Hepatocyte (in vitro differentiated cells): ENCODE measurements around the gene ANO6. TPM values are rescaled to one million over a fixed set of nuclear protein-coding genes. Genes with fewer than 3 reads are reported as not detected.

Experiments used
- DNase-seq: peaks from one replicate; pipeline ENCODE4 v3.0.0-alpha.2; 2016; ENCODE audit warnings: low spot score
- H2AFZ ChIP-seq: fragments of 200-600 bp; sonication (generic); 2 replicates; pipeline ENCODE4 v1.6.0; 2016; ENCODE audit warnings: antibody characterized with exemption, mild to moderate bottlenecking
- H3K27ac ChIP-seq: fragments of 200-600 bp; sonication (generic); 2 replicates; pipeline ENCODE4 v1.5.1; 2016; ENCODE audit warnings: mild to moderate bottlenecking
- H3K27me3 ChIP-seq: fragments of 200-600 bp; sonication (generic); 2 replicates; pipeline ENCODE4 v1.6.1; 2016
- H3K36me3 ChIP-seq: fragments of 200-600 bp; sonication (generic); replicated peaks from 2 replicates; pipeline ENCODE4 v1.5.1; 2016; ENCODE audit warnings: low read depth; ENCODE audit not compliant: insufficient read depth
- H3K4me1 ChIP-seq: fragments of 200-600 bp; sonication (generic); 2 replicates; pipeline ENCODE4 v1.5.1; 2016; ENCODE audit warnings: mild to moderate bottlenecking, moderate library complexity; ENCODE audit not compliant: insufficient read depth
- H3K4me2 ChIP-seq: fragments of 200-600 bp; sonication (generic); 2 replicates; pipeline ENCODE4 v1.6.0; 2016
- H3K4me3 ChIP-seq: fragments of 200-600 bp; sonication (generic); 2 replicates; pipeline ENCODE4 v1.5.1; 2016; ENCODE audit warnings: mild to moderate bottlenecking
- H3K79me2 ChIP-seq: fragments of 200-600 bp; sonication (generic); 2 replicates; pipeline ENCODE4 v1.6.0; 2017; ENCODE audit warnings: mild to moderate bottlenecking
- H3K9me2 ChIP-seq: fragments of 200-600 bp; sonication (generic); replicated peaks from 2 replicates; pipeline ENCODE4 v1.6.0; 2017; ENCODE audit warnings: mild to moderate bottlenecking; ENCODE audit not compliant: insufficient read depth
- H3K9me3 ChIP-seq: fragments of 200-600 bp; sonication (generic); 2 replicates; pipeline ENCODE4 v1.5.1; 2016; ENCODE audit warnings: low read depth, mild to moderate bottlenecking
- H4K20me1 ChIP-seq: fragments of 200-600 bp; sonication (generic); 2 replicates; pipeline ENCODE4 v1.6.0; 2016; ENCODE audit warnings: mild to moderate bottlenecking; ENCODE audit not compliant: insufficient read depth, poor library complexity, severe bottlenecking
- CTCF ChIP-seq: fragments of 200-600 bp; sonication (generic); IDR thresholded peaks from 2 replicates; pipeline ENCODE4 v1.5.1; 2016; ENCODE audit warnings: antibody characterized with exemption, mild to moderate bottlenecking; ENCODE audit not compliant: poor library complexity
- EZH2 ChIP-seq: fragments of 200-600 bp; sonication (generic); IDR thresholded peaks from 2 replicates; pipeline ENCODE4 v1.6.1; 2016; ENCODE audit warnings: antibody characterized with exemption, mild to moderate bottlenecking, borderline replicate concordance
- EZH2phosphoT487 ChIP-seq: fragments of 200-600 bp; sonication (generic); IDR thresholded peaks from one replicate; pipeline ENCODE4 v1.6.1; 2018; ENCODE audit warnings: antibody characterized with exemption, mild to moderate bottlenecking, low read depth, moderate library complexity; ENCODE audit not compliant: unreplicated experiment, severe bottlenecking
- WGBS: methylation state at CpG from one replicate; pipeline ENCODE4 v1.1.6; 2016; ENCODE audit warnings: low lambda C conversion rate; ENCODE audit errors: missing lambda C conversion rate; 5-methylcytosine and 5-hydroxymethylcytosine counted together
- polyA plus RNA-seq: library from polyadenylated mRNA; unstranded; fragments of >200 nt; fragmentation: Nextera tagmentation; extraction: Ambion mirVana; gene quantifications from 2 replicates; pipeline ENCODE4 v1.2.1, GENCODE V29; 2016
- total RNA-seq: library from RNA; depleted of rRNA; stranded (reverse); fragments of >200 nt; gene quantifications from 2 replicates; pipeline ENCODE4 v1.2.3, GENCODE V29; 2014

The ANO6 gene
- total and polyA plus RNA-seq, 2 experiments from 2014 or later: 50.4 to 82.2 TPM

- Histone ChIP-seq H3K9me3 (no peaks in the 10 kb centered on the region), H3K4me2 (no peak overlapping the region), H3K4me3 (no peak overlapping the region), H3K4me1 (peaks cover 32% of the 10 kb centered on the region), H4K20me1 (no peaks in the 10 kb centered on the region), H3K79me2 (no peaks in the 10 kb centered on the region), H3K27ac (no peak overlapping the region), H3K9me2 (no peaks in the 10 kb centered on the region), H2AFZ (no peak overlapping the region), H3K36me3 (no peaks in the 10 kb centered on the region), H3K27me3 (no peaks in the 10 kb centered on the region)
- WGBS: 93% methylated on average over 10 of the region's 10 CpGs
- DNase-seq: no peak
- TF ChIP-seq CTCF (no peak), EZH2phosphoT487 (no peak), EZH2 (no peak)
These were observed 136.2 kb downstream of the ANO6 start for GRCh38 chr12:45351921-45352670.

DNA sequence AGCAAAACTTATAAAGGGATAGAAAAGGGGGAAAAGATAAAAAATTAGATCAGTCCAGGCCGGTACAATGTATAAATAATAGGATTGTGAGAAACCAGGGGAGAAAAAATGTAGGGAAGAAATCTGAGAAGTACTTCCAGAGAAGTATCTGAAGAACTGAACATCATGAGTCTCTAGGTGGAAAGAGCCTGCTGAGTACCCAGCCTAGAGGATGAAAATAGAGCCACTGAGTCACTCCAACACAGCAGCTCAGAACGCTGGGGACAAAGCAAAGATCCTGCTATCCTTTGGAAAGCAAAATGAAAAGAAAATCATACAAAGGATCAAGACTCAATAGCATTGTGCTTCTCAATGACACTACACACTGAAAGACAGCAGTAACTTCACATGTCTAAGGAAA lies 138.0 kb downstream of the ANO6 start:
- H3K79me2 ChIP-seq: no peaks in the 10 kb centered on the region
- H3K4me1 ChIP-seq: peaks cover 41% of the 10 kb centered on the region
- peak overlapping the region; percentile 50 for H3K4me2 ChIP-seq
- DNase-seq: no peak
- no peak overlapping the region for H2AFZ ChIP-seq
- H3K9me3 ChIP-seq: no peaks in the 10 kb centered on the region
- H3K36me3 ChIP-seq: no peaks in the 10 kb centered on the region
- H4K20me1 ChIP-seq: no peaks in the 10 kb centered on the region
- H3K27me3 ChIP-seq: no peaks in the 10 kb centered on the region
- 87% methylated on average over 2 of the region's 2 CpGs for WGBS
- H3K9me2 ChIP-seq: no peaks in the 10 kb centered on the region
- peak overlapping the region; percentile 71 for H3K27ac ChIP-seq
- no peak overlapping the region for H3K4me3 ChIP-seq
- TF ChIP-seq CTCF (no peak), EZH2phosphoT487 (no peak), EZH2 (no peak)

- TF ChIP-seq CTCF (no peak), EZH2 (no peak), EZH2phosphoT487 (no peak)
- Histone ChIP-seq H3K4me3 (no peak overlapping the region), H3K27me3 (no peaks in the 10 kb centered on the region), H3K4me1 (peaks cover 41% of the 10 kb centered on the region), H4K20me1 (no peaks in the 10 kb centered on the region), H3K9me2 (no peaks in the 10 kb centered on the region), H3K4me2 (peak overlapping the region; percentile 50), H3K36me3 (no peaks in the 10 kb centered on the region), H3K9me3 (no peaks in the 10 kb centered on the region), H3K79me2 (no peaks in the 10 kb centered on the region), H3K27ac (peak overlapping the region; percentile 84), H2AFZ (no peak overlapping the region)
- peak; percentile 45 for DNase-seq
These were observed 138.5 kb downstream of the ANO6 start for GRCh38 chr12:45354399-45354798.
